ENCODE data around the gene MYH8. TPM values are rescaled to one million over a fixed set of nuclear protein-coding genes. Genes with fewer than 3 reads are reported as not detected.

MYH8 gene
- total RNA-seq, 1 donor from 2014 or later: not detected

DNA sequence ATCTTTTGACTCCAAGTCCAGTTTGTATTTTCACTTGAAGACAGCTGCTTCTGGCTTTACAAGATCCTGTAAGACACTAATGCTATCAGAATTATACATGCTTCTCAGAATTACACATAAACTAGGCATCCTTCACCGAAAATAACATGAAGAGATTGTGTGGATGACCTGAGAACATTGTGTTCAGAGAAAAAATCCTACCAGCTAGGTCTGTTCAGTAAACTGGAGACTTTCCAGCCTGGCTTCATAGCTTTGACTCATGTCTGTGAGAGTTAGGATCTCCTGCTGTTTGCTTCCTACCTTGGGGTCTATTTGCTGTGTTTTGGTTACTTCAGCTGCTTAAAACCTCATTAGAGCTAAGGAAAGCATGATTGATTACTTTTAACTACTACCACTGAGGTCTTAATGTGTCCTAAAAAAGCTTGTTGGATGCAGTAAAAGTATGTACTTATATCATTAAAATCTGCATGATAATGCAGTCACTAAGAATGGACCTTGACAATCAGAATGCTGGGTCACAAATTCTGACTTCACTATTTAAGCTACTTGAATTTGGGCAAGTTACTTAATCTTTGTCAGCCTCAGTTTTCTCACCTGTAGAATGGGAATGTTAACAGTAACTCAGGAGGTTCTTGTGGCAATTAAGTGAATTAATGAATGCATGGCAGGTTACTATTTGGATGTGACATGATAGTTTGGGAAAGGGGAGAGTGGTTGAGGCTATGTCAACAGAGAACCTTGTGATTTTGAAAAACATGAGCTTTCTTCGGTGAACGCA lies 40.9 kb downstream of the MYH8 start:
- ATAC-seq: no peak

DNA sequence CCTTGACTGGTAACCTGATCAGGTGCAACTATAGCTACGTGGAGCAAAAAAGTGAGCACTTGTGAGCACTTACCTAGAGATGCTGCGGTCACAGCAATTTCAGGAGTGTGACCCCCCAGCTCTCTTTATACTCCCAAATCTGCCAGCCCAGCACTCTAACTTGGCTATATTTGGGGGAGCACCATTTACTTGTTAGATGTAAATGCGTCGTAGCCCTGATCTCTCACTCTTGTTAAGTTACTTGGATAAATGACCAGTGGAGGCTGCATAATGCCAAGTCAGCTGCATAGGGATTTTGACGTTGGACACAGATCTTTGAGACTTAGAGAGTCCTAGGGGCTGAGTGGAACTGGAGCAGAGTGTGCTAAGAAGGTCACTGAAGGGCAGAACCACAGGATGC lies 48.8 kb downstream of the MYH8 start, which contains the start of gene MYH13:
Gene MYH13, minus strand, starts transcription at position 101 of the 400 bp plus-strand sequence. CDS start 8,476 bp downstream, outside the sequence.
- no peak for ATAC-seq

DNA sequence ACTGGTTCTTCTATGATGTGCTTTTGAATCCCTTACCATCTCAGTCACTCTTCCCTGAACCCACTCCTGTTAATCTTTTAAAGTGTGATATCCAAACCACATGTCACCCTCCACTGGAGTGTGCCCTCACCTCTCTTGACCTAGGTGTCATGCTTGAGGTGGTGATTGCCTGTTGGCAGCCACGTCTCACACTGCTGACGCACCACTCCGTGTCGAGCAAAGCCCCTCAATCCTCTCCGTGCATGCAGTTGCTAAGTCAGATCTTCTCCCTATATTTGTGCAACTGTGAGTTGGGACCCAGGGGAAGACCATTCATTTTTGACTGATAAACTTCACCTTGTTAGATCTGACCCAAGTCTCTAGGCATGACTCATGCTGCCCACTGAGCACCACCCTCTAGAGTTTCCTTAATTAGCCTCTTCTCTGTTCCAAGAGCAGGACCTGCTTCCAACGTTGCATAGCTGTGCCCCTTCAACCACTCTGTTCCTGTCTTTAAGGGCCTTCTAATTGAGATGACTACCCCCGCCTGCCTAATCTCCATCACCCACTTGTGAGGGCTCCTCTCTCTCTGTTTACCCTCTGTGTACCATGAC lies 51.6 kb downstream of the MYH8 start:
- ATAC-seq: no peak

DNA sequence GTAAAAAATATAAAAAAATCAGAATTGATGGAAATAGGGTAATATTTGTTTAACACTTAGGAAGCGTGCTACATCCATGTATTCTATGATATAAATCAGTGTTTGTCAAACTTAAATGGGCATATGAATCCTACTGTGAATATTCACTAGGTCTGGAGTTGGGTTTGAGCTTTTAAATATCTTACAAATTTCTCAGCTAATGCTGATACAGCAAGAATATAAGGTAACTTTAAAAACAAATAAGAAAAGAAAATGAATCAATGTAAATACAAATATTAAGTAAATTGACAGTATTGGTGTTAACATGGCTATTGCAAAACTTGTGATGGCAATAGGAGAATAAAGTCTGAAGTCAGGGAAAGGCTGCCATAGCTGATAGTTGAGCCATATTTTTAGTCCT lies 52.5 kb downstream of the MYH8 start:
- ATAC-seq: no peak

DNA sequence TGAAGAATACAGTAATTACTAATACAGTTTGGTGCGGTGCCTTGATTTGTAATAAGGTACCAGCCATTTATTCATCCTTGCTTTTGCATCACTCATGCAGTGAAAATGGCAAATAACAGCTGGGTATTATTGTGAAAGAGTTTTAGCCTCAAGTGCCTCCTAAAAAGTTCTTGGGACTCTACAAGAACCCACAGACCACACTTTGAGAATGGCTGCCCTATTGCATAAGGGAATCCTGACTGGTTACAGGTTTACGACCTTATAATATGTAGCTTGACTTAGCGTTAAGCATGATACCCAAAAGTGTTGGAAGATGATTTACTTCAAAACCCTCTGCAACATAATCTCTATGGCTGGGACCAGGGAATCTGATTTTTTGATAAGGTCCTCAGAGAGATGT lies 53.2 kb downstream of the MYH8 start:
- no peak for ATAC-seq

DNA sequence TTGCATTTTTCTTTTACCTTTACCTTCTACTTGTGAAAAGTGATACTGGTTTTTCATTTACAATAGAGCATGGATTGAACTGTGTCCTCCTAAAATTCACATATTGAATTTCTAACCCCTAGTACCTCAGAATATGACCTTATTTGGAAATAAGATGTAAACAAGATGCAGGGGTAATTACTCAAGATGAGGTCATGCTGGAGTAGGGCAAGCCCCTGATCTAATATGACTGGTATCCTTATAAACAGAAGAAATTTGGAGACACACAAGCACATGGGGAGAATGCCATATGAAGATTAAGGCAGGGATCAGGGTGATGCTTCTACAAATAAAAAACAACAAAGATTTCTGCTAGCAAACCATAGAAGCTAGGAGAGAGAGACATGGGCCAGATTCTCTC lies 61.2 kb downstream of the MYH8 start:
- no peak for ATAC-seq

DNA sequence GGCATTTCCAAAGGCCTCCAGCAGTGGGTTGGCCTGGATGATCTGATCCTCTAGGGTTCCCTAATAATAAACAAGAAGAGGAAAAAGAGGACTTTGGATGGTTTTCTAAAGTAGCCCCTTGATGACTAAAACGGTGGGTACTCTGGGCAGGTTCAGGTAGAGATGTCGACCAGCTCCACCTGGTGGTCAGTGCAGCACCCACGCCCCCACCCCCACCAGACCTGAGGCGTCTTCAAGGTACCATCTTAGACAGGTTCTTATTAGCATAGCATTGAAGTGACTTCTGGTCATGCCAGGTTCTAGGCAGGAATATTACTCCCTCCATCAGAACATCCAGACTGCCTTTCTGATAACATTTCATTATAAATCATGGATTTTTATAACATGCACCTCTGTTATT lies 64.0 kb downstream of the MYH8 start:
- ATAC-seq: no peak

DNA sequence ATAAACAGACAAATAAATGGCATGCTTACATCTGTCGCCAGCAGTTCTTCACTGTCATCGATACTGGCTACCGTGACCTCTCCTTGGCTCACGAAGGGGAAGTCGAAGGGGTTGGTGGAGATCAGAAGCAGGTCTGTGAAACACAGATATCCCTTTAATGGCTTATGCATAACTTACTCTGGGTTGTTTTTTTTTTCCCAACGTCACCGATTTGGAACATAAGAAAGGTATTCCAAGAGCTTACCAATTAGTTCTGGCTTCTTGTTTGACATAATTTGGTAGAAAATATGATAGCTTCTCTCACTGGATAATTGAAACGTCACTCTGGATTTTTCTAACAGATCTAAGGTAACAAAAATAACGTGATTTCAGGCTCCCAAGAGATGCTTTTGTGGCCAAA lies 67.1 kb downstream of the MYH8 start:
- no peak for ATAC-seq

DNA sequence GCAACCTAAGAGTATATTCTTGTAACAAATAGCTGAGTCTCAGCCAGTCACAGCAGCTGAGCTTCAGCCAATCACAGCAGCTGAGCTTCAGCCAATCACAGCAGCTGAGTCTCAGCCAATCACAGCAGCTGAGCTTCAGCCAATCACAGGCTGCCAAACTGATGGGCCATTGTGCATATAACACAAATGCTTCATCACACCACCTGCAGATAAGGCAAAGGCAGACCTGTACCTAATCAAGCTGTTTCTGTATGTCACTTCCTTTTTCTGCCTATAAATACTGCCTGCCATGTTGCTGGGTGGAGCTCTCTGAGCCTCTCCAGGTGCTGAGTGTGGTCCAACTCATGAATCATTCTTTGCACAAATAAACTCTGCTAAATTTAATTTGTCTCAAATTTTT lies 68.9 kb downstream of the MYH8 start:
- ATAC-seq: no peak

DNA sequence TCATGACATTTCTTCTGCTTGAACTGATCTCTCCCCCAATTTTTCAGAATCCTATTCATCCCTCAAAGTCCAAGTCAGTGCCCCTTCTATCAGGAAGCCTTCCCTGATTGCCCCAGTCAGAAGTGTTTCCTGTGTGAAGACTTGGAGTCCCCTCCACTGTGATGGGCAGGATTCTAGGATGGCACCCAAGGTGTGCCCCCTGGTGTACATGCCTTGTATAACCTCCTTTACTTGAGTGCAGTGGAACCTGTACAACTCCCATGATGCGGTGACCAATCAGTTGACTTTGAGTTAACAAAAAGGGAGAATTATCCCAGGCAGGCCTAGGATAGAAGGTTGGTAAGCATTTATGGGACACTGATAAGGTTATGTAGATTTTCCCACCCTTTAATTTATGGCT lies 72.3 kb downstream of the MYH8 start:
- no peak for ATAC-seq

DNA sequence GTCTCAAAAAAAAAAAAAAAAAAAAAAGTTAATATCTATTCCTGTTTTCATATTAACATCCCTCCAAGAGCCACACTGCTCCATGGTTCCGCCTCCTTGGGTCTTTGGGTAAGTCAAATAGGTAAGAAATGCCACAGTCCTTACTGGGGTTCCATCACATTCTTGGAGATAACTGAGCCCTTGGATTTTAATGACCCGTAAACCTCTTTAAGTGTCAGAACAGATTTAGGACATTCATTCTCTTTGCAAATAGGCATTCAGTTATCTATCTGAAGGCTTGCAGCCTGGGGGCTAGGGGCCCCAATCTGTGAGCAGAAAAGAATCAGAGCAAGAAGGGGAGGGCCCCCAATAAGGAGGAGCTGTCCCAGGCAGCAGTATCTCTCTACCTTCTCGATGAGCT lies 76.9 kb downstream of the MYH8 start:
- ATAC-seq: no peak

Other genes with a start within 250 kb of the MYH8 start
- gene GAS7, start 223.3 kb downstream of the MYH8 start, total RNA-seq: 17.3 TPM
- 0.16 TPM for gene MYH13, start 48.9 kb downstream of the MYH8 start, total RNA-seq
- gene MYH4, start 47.6 kb upstream of the MYH8 start, total RNA-seq: not detected
- not detected for gene MYH1, start 96.6 kb upstream of the MYH8 start, total RNA-seq
- 0.56 TPM for gene MYH2, start 127.7 kb upstream of the MYH8 start, total RNA-seq
- gene MYH3, start 235.4 kb upstream of the MYH8 start, total RNA-seq: 0.52 TPM